ENCODE results near the gene TBC1D12.

TBC1D12 gene

DNA sequence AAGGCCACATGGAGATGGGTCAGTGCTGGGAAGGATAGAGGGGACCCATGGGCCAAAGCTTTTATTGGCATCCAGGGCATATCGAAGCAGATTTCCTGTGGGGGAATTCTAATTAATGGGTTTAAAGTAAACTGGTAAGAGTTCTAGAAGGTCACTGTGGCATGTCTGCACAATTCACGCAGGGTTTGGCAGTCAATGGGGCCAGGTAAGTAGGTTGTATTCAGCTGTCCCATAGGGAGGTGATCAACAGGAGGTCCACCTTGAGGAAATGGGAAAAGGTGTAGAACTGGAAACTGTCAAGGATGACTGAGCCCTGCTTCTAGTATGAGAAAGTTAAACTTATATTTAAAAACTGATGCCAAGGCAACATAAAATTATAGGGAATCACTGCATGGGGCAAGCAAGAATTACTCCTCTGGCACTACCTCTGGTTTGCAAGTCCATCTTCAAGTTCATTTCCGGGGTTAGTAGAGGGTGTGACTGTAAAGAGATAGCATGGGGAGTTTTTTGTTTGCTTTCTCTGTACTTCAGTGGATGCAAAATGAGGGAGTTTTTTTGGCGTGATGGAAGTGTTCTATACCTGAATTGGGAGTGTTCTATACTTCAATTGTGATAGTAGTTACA, 22.5 kb downstream of the TBC1D12 start:
- H3K4me3 Mint-ChIP-seq, result no peak overlapping the region
- no peaks in the 10 kb centered on the region for H3K9me3 Mint-ChIP-seq
- H3K4me1 Mint-ChIP-seq, result no peaks in the 10 kb centered on the region
- H3K36me3 Mint-ChIP-seq, result peaks cover 3% of the 10 kb centered on the region
- peaks cover 18% of the 10 kb centered on the region for H3K27me3 Mint-ChIP-seq
- no peak overlapping the region for H3K27ac Mint-ChIP-seq

- no peak overlapping the region for H3K4me3 Mint-ChIP-seq
- H3K36me3 Mint-ChIP-seq, result peaks cover 3% of the 10 kb centered on the region
- peaks cover 22% of the 10 kb centered on the region for H3K27me3 Mint-ChIP-seq
- H3K4me1 Mint-ChIP-seq, result no peaks in the 10 kb centered on the region
- H3K9me3 Mint-ChIP-seq, result no peaks in the 10 kb centered on the region
- H3K27ac Mint-ChIP-seq, result no peak overlapping the region
Measured at GRCh38 chr10:94425942-94426341, 23.6 kb downstream of the TBC1D12 start.

- Mint-ChIP-seq H3K27ac (no peak overlapping the region), H3K36me3 (peaks cover 3% of the 10 kb centered on the region), H3K4me3 (no peak overlapping the region), H3K27me3 (peaks cover 20% of the 10 kb centered on the region), H3K9me3 (no peaks in the 10 kb centered on the region), H3K4me1 (no peaks in the 10 kb centered on the region)
Measured at GRCh38 chr10:94427166-94427565, 24.8 kb downstream of the TBC1D12 start.

- peaks cover 3% of the 10 kb centered on the region for H3K36me3 Mint-ChIP-seq
- no peak overlapping the region for H3K4me3 Mint-ChIP-seq
- H3K9me3 Mint-ChIP-seq, result no peaks in the 10 kb centered on the region
- peaks cover 15% of the 10 kb centered on the region for H3K27me3 Mint-ChIP-seq
- H3K27ac Mint-ChIP-seq, result no peak overlapping the region
- no peaks in the 10 kb centered on the region for H3K4me1 Mint-ChIP-seq
Measured at GRCh38 chr10:94428766-94429707, 26.7 kb downstream of the TBC1D12 start.

DNA sequence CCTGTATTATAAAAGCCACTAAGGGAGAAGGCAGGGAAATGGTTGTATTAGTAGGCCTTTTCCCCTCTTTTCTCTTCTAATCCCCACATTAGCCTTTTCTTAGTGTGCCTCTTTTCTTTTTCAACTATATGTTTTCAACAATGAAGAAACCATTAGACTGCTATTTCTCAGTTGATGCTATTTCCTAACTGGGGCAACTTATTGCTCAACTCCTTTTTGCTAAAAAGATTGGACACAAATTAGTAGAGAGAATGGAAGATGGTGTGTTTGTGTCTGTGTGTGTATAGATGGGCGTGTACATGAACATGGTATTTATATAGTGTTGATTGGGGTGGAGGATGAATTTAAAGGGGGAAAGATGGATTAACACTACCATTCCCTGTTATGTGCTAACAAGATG, 28.4 kb downstream of the TBC1D12 start:
- no peak overlapping the region for H3K27ac Mint-ChIP-seq
- H3K9me3 Mint-ChIP-seq, result no peaks in the 10 kb centered on the region
- H3K4me1 Mint-ChIP-seq, result no peaks in the 10 kb centered on the region
- peaks cover 1% of the 10 kb centered on the region for H3K36me3 Mint-ChIP-seq
- peaks cover 8% of the 10 kb centered on the region for H3K27me3 Mint-ChIP-seq
- no peak overlapping the region for H3K4me3 Mint-ChIP-seq

- Mint-ChIP-seq H3K4me3 (no peak overlapping the region), H3K9me3 (no peaks in the 10 kb centered on the region), H3K36me3 (peaks cover under 1% of the 10 kb centered on the region), H3K27ac (no peak overlapping the region), H3K27me3 (peaks cover 6% of the 10 kb centered on the region), H3K4me1 (no peaks in the 10 kb centered on the region)
Measured at GRCh38 chr10:94432443-94432842, 30.1 kb downstream of the TBC1D12 start.

- H3K9me3 Mint-ChIP-seq, result no peaks in the 10 kb centered on the region
- peaks cover 1% of the 10 kb centered on the region for H3K36me3 Mint-ChIP-seq
- H3K27ac Mint-ChIP-seq, result no peak overlapping the region
- no peak overlapping the region for H3K4me3 Mint-ChIP-seq
- peaks cover 13% of the 10 kb centered on the region for H3K27me3 Mint-ChIP-seq
- no peaks in the 10 kb centered on the region for H3K4me1 Mint-ChIP-seq
Measured at GRCh38 chr10:94439275-94439861, 37.0 kb downstream of the TBC1D12 start.

DNA sequence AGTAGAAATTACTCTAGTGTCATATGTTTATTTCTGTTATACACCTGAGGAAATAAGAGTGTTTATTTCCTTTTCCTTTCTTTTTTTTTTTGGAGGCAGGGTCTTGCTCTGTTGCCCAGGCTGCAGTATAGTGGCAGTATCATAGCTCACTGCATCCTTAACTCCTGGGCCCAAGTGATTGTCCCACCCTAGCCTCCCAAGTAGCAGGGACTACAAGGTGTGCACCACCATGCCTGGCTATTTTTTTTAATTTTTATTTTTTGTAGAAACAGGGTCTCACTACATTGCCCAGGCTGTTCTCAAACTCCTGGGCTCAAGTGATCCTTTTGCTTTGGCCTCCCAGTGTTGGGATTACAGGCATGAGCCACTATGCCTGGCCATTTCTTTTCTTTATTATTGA, 37.8 kb downstream of the TBC1D12 start:
- Mint-ChIP-seq H3K4me3 (no peak overlapping the region), H3K9me3 (no peaks in the 10 kb centered on the region), H3K4me1 (no peaks in the 10 kb centered on the region), H3K27ac (no peak overlapping the region), H3K27me3 (peaks cover 13% of the 10 kb centered on the region), H3K36me3 (peaks cover 1% of the 10 kb centered on the region)

GRCh38 chr10:94443047-94443446, 40.7 kb downstream of the TBC1D12 start:
- Mint-ChIP-seq H3K9me3 (no peaks in the 10 kb centered on the region), H3K4me1 (no peaks in the 10 kb centered on the region), H3K36me3 (no peaks in the 10 kb centered on the region), H3K27me3 (peaks cover 17% of the 10 kb centered on the region), H3K4me3 (no peak overlapping the region), H3K27ac (no peak overlapping the region)

- H3K27me3 Mint-ChIP-seq, result peaks cover 17% of the 10 kb centered on the region
- no peaks in the 10 kb centered on the region for H3K4me1 Mint-ChIP-seq
- no peaks in the 10 kb centered on the region for H3K9me3 Mint-ChIP-seq
- no peaks in the 10 kb centered on the region for H3K36me3 Mint-ChIP-seq
- no peak overlapping the region for H3K4me3 Mint-ChIP-seq
- H3K27ac Mint-ChIP-seq, result no peak overlapping the region
Measured at GRCh38 chr10:94443549-94443948, 41.2 kb downstream of the TBC1D12 start.

GRCh38 chr10:94450782-94451181, 48.4 kb downstream of the TBC1D12 start:
- H3K27ac Mint-ChIP-seq, result no peak overlapping the region
- H3K27me3 Mint-ChIP-seq, result peaks cover 3% of the 10 kb centered on the region
- no peaks in the 10 kb centered on the region for H3K36me3 Mint-ChIP-seq
- peaks cover under 1% of the 10 kb centered on the region for H3K9me3 Mint-ChIP-seq
- H3K4me1 Mint-ChIP-seq, result no peaks in the 10 kb centered on the region
- H3K4me3 Mint-ChIP-seq, result no peak overlapping the region

- Mint-ChIP-seq H3K27ac (no peak overlapping the region), H3K36me3 (peaks cover 3% of the 10 kb centered on the region), H3K27me3 (peaks cover 8% of the 10 kb centered on the region)
Measured at GRCh38 chr10:94451883-94452519, 49.7 kb downstream of the TBC1D12 start.

DNA sequence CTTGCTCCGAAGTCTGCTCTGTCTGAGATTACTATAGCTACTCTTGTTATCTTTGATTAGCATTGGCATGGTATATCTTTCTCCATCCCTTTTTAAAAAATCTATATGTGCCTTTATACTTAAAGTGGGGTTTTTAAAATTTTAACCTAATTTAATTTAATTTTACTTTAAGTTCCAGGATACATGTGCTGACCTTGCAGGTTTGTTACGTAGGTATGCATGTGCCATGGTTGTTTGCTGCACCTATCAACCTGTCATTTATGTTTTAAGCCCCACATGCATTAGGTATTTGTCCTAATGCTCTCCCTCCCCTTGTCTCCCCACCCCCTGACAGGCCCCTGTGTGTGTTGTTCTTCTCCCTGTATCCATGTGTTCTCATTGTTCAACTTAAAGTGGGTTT, 54.6 kb downstream of the TBC1D12 start:
- H3K27ac Mint-ChIP-seq, result no peak overlapping the region

More at GRCh38 chr10:94451883-94452519, 49.7 kb downstream of the TBC1D12 start:
- Mint-ChIP-seq H3K4me1 (no peaks in the 10 kb centered on the region), H3K4me3 (no peak overlapping the region), H3K9me3 (peaks cover 11% of the 10 kb centered on the region)

GRCh38 chr10:94459385-94459784, 57.0 kb downstream of the TBC1D12 start:
- Mint-ChIP-seq H3K4me3 (no peak overlapping the region), H3K9me3 (peaks cover 17% of the 10 kb centered on the region), H3K4me1 (no peaks in the 10 kb centered on the region), H3K36me3 (peaks cover 4% of the 10 kb centered on the region), H3K27me3 (peaks cover 14% of the 10 kb centered on the region), H3K27ac (no peak overlapping the region)

More for the DNA sequence above, 54.6 kb downstream of the TBC1D12 start:
- H3K36me3 Mint-ChIP-seq, result peaks cover 4% of the 10 kb centered on the region
- no peak overlapping the region for H3K4me3 Mint-ChIP-seq
- no peaks in the 10 kb centered on the region for H3K4me1 Mint-ChIP-seq
- peaks cover 12% of the 10 kb centered on the region for H3K27me3 Mint-ChIP-seq
- peaks cover 17% of the 10 kb centered on the region for H3K9me3 Mint-ChIP-seq

- H3K36me3 Mint-ChIP-seq, result peaks cover 1% of the 10 kb centered on the region
- no peak overlapping the region for H3K4me3 Mint-ChIP-seq
- peaks cover 10% of the 10 kb centered on the region for H3K9me3 Mint-ChIP-seq
- H3K27me3 Mint-ChIP-seq, result peaks cover 8% of the 10 kb centered on the region
- H3K4me1 Mint-ChIP-seq, result no peaks in the 10 kb centered on the region
- H3K27ac Mint-ChIP-seq, result no peak overlapping the region
Measured at GRCh38 chr10:94461503-94461902, 59.2 kb downstream of the TBC1D12 start.

All from activated naive CD4-positive, alpha-beta T cell treated with anti-CD3 and anti-CD28 coated beads, Interleukin-2, amount 50 U/mL, for 24 hours (primary cell).